ENCODE data around the gene TEDC1.

TEDC1 gene

DNA sequence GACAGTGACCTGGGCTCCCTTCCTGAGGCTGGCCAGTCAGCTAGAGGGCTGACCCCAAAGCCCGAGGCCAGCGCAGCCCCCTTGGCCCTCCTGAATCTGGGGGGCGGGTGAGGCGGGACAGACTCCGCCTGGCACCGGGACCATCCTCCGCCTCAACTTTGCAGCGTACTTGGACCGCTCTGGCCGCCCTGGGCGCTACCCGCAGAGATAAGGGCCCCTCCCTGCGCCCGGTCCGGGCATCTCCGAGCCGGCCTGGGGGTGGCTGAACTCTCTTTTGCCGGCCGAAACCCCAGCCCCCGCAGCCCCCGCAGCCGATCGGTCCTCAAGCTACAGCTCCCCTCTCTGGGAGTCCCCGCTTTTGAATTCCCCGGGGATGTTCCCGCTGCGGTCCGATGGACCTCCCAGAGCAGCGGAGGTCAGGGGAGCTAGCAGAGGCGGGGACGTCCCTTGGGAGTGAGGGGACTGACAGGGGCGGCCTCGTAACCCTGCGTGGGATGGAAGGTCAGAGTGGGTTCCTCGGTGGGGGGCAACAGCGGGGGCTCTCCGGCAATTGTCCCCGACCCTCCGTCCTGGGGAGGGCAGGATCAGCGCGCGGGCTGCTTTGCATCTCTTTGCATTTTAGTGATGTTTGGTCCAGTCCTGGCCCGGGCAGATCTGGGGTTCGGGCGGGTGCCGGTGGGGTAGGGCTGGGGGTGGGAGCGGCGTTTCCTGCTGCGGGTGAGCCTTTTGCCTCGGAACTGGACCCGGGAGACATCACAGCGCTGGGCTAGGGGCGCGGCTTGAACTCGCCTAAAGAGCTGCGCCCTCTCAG is 4.7 kb upstream of the TEDC1 start, which contains the start of gene CRIP1:
CRIP1 (plus strand) TSS at position 724 of the 811 bp plus-strand sequence. CDS start 374 bp downstream, outside the sequence.
- no peak for DNase-seq

DNA sequence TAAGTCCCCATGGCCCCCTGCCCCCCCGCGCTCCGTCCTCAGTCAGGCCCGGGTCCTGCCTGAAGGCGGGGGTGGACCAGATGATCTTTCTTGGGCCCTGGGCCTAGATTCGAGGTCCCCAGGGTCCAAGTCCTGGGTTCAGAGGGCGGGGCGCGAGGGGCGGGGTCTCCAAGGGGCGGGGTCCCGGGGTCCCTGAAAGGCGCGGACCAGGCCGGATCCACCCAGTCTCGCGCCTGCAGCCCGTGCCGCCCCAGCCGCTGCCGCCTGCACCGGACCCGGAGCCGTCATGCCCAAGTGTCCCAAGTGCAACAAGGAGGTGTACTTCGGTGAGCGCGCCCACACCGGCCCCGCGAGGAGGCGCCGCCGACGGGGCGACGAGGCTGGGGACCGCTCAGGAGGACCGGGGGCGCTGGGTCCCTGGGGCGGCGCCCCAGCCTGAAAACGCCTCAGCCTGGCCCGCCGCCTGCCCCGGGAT is 4.0 kb upstream of the TEDC1 start:
- peak; percentile 72 for DNase-seq

- peak; percentile 80 for DNase-seq
These were observed 3.5 kb upstream of the TEDC1 start for GRCh38 chr14:105487449-105487985.

GRCh38 chr14:105487986-105488777 is 2.9 kb upstream of the TEDC1 start:
- DNase-seq = peak; percentile 44

DNA sequence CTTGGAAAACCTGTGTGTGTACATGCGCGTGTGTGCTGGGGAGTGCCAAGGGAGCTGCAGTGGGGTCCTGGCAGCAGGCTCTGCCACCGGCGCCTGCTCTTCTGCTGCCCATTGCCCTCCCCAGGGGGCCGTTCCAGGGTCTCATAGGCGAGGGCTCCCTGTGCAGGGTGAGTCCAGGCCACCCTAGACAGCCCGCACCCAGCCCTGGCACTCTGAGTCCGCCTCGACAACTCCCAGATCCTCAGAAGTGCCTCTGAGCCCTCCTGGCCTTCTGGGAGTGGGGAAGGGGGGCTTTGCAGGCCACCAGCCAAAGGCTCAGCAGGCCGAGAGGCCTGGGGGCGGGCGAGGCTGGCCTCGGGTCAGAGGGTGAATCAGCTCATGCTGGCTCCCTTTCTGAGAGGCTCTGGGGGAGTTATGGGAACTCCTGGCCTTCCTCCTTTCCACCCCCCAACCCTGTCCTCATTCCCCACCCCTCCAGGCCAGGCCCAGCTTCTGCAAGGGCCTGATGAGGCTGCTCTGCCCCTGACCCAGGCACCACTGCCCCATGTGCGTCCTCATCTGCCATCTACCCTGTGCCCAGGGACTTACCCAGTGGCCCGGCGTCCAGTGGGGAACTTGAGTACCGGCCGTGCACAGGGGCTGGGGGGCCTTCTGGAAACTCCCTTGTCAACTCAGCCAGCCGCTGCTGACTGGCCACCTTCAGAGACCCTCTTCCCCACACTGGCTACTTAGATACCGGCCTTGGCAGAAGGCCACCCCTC is 2.1 kb upstream of the TEDC1 start:
- DNase-seq = no peak

DNA sequence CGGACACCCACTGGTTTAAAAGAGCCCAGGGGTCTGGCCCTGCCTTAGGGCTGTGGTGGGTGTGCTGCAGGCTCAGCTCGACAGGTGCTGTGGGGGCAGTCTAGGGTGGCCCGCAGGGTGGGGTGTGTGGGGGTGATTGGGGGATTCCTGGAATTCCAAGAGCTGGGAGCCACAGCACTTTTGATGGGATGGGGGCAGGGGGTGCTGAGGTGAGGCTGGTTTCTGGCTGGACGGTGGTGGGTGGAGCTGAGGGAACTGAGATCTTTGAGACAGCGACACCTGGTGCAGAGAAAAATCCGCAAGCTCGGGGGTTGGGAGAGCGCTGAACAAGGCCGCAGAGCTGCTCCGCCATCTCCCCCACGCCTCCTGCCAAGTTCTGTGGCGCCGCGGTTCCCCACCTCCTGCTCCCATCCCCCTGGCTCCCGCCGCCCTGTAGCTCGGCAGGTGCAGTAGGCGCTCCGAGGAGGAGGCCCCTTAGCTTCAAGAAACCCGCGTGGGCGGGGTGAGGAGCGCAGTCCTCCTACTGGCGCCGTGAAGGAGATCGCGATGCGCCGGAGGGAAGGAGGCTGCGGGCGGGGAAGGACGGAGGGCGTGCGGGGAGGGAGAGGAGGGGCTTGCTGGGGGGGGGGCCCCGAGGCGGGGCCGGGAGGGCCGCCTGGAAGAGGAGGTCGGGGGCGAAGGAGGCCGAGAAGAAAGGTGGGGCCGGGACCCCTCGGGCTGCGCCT is 1.3 kb upstream of the TEDC1 start:
- peak; percentile 91 for DNase-seq

DNA sequence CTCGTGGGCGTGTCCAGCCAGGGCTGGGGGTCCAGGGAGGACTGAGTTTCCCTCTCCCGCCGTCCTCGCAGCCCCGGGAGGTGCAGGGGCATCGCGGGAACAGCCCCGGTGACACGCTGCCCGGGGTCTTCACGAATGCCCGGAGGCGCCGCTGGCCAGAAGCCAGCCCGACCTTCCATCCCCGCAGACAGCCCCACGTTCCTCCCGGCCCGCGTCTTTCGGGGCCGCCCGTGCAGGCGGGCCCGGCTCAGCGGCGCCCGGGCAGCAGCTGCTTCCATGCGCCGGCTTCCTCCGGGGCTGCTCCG is 827 bp upstream of the TEDC1 start:
- DNase-seq = no peak

- peak; percentile 73 for DNase-seq
These were observed 424 bp downstream of the TEDC1 start for GRCh38 chr14:105491366-105491973.

DNA sequence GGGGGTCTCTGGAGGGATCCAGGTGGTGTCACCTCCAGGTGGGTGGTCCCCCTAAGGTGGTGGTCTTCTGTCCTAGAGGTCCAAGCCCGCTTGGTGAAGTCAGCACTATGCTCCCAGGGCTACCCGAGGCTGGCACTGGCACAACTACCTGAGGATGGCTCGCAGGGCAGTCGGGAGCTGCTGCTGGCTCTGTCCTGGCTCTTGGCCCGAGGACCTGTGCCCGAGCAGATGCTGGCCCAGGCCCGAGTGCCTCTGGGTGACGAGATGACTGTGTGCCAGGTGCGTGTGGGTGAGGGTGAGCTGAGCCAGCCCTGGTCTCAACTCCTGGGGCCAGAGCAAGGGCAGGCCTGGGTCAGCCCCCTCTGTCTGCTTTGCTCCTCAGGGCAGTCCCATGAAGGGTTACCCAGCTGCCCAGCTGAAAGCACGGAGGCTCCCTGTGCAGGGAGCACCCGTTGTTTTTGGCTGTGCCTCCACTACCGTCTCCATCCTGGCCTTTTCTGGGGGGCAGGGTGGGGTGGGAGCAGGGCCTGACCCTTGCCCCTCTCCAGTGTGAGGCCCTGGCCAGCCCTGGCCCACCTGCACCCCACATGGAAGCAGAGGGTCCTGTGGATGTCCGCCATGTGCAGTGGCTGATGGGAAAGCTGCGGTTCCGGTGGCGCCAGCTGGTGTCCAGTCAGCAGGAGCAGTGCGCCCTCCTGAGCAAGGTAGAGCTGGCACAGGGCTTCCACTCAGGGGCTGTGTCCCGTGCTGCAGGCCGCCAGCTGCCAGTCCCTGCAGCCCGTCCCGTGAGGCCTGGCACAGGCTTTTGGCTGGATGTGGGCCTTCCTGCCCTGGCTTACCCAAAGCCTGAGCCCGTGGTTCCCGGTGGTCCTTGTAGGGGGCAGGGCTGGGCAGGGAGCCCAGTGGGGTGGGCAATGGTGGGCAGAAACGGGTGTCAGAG is 1.3 kb downstream of the TEDC1 start:
- no peak for DNase-seq

DNA sequence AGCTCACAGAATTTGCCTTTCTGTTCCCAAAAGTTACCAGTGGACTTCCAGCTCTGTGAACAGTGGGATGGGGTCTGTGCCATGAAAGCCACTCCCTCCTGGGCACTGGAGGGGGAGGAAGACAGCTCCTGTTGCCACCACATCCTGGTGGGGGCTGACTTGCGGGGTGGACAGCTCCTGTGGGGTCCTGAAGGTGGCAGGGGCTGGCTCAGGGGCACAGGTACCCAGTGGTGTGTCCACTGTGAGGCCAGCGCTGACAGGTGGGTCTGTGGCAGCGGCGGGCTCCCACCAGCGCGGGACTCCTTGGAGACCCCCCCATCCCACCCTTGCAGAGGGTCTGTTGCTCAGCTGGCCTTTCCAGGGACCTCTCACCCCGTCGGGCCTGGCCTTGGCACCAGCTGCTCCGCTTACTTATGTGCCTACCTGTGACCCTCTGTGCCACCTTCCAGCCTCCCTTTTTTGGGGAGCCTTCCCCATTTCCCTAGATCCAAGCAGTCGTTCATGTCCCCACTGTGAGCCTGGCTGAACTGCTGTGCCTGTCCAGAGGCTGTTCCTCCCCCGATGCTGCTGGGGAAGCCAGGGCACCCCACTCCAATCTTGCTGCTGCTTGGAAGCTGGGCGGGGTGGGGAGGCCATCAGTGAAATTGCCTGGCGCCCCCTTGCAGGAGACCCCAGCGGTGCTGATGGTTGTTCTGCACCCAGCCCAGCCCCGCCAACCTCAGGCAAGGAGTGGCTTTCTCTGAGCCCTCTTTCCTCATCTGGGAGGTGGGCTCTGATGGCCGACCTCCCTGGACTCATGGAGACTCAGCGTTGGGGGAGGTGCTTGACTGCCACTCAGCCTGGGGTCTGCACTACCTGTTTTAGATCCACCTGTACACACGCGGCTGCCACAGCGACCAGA is 2.2 kb downstream of the TEDC1 start:
- DNase-seq = no peak

DNA sequence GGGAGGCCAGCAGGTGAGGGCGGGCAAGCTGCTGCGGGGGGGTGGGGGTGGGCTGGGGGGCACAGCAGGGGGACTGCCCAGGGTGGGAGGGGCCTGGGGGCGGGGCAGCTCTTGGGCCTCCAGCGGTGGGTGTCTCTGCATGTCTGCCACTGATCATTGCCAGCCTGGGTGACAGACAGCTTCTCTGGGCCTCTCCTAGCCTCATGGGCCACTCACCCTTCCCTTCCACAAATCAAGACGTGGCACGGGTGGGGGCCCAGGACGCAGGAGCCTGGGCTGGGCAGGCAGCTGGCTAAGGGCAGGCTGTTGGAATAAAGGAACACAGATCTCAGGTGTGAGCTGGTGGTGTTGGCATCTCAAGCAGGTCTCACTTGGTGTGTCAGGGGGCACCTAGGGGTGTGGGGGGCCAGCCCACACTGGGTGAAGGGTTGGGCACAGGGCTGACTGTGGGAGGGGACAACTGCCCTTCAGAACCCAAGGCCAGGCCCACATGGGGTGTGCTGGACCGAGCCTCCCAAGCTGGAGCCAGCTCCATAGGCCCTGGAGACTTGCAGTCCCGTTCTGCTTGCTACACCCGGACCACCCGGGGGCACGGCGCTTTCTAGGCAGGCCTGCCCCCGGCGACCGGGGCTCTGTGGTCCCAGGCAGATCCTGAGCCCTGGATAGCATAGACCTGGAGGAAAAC is 3.0 kb downstream of the TEDC1 start:
- no peak for DNase-seq

GRCh38 chr14:105494606-105494929 is 3.5 kb downstream of the TEDC1 start:
- no peak for DNase-seq

- DNase-seq = no peak
These were observed 4.3 kb downstream of the TEDC1 start for GRCh38 chr14:105495101-105495989.

GRCh38 chr14:105495990-105496830 is 5.2 kb downstream of the TEDC1 start:
- DNase-seq = no peak

GRCh38 chr14:105496831-105497591 is 6.0 kb downstream of the TEDC1 start:
- DNase-seq = no peak
